Stimulated activated CD4-positive, alpha-beta T cell treated with anti-CD3 and anti-CD28 coated beads, Interleukin-1b, Interleukin-23, amount 100 ng/mL, for 48 hours (primary cell): ENCODE results near the gene MMADHC.
"Not testable (repeated sequence)": the region's sequence is repeated elsewhere in the genome, so short reads cannot be mapped to it uniquely, and the experiment has no call there.

Experiments used
- DNase-seq: peaks from one replicate; pipeline ENCODE4 v3.0.0-alpha.2; 2020

MMADHC gene

DNA sequence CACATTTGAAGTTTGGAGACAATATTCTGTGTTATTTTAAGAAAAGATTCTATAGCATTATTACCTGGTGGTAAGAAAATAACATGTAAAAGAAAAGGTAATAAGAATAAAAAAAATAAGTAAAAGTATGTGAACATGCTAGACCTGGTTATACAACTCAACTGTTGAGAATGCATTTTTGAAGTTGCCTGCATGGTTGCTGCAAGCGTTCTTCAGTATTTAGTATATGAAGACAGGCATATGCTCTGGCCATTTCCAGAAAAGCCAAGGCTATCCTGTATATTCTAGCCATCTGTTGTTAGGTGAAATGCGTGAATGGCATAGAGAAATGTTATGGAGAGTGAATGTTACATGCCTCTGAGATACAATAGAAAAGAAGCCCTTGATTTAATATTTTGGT, 6.8 kb upstream of the MMADHC start:
- no peak for DNase-seq

DNA sequence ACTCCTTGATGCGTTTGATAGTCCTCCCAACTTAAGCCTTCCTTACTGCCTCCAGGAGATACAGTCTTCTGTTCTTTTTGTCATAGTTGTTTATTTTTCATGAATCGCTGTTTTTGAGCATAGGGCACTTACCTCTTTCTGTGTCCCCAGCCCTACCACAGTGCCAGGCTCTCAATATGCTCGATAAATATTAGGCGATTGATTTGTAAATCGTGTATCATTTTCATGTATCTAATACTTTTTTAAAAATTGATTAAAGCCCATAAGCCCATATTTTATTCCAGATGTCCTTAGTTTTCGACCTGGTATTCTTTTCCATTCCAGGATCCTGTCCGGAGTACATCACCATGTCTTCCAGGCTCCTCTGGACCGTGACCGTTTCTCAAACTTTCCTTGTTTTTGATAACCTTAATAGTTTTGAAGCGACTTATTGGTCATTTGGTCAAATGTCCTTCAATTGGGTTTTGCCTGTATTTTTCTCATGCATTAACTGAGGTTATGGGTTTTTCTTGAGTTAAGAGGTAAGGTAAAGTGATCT, 444 bp upstream of the MMADHC start:
- no peak for DNase-seq

DNA sequence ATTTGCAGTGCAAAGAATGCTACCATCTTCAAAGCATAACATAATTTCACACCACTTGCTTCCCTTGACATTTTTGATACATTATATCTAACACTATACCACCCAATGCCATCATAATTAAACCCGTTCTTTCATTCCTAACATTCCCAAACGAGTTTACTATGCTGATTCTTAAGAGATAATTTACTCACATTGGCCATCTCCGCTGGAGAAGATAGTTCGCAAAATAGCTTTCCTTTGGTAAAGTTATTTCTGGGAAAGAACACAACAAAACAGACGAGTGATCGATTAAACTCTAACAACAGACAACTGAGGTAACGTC, 716 bp downstream of the MMADHC start:
- no peak for DNase-seq

DNA sequence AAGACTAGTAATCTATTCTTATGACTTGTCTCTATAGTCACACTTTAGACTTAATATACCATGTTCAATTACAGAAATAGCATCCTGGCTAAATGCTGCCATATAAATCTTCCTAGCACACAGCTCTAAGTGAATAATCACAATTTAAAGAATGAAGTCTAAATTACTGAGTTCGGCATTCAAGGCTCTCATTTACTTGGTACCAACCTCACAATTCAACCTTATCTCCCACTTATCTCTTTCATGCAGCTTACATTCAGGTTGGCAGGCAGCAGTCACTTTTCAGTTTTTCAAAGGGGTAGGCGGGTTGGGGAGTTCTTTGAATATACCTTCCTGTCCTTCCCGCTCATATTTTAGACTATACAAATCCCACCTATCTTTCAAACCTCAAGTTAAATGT, 1.5 kb downstream of the MMADHC start:
- no peak for DNase-seq

DNA sequence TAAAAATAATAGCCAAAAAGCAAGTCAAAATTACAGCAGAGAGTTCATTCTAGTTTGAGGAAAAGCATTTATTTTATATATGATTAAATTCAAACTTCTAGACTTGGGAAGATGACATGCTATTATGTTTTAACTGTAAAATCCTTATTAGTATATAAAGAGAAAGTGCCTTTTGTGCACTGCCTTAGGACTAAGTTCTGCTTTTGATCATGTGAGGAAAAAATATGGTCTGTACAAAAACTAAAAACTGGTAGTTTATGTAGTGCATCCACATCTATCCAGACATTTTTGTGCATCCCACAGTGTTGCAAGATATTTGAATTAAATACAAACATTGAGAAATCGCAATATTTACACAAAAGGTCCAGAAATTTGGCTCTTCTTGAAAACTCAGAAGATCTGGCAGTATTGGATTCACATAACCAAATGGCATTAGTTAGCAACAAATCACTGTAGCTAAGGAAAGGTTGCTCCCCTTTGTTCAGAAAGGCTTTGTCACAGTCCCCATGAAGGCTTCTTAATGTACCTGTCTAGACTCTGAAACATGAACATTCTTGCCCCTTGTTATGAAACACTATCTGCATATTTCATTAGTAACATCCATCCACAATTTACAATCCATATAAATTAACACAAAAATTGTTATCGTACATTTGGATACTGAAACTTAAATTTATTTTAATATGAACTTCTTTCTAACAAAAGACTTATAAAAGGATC, 2.2 kb downstream of the MMADHC start:
- no peak for DNase-seq

DNA sequence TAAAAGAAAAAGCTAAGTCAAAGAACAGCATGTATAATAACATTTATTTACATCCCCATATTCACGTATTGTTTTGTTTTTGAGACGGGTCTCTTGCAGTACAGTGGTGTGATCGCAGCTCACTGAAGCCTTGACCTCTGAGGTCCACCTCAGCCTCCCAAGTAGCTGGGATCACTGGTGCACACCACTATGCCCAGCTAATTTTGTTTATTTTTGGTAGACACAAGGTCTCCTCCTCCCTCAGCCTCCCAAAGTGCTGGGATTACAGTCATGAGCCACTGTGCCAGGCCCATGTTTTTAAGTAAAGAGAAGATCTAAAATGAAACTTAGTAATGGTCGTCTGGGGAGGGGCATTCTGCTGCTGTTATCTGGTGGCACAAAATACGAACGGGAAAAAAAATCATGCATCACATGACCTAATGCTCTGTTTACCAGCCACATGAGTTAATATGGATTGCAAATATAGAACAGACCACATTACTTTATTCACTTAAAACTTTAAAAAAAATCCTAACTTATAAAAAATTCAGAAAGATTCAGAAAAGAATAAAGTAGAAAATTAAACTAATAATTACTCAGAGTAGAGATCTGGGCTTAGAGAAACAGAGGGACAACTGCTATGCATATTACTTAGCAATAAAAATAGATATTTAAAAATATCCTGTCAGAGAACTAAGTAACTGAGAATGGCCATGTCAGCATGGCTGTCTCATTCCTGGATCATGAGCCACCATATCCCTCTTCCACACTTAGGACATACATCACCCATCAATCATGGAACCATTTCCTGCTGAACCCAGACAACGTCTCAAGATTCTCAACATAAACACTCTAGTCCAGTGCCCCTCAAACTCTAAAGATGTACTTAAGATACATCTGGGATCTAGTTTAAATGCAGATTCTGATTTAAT, 7.3 kb downstream of the MMADHC start:
- DNase-seq, result no peak

DNA sequence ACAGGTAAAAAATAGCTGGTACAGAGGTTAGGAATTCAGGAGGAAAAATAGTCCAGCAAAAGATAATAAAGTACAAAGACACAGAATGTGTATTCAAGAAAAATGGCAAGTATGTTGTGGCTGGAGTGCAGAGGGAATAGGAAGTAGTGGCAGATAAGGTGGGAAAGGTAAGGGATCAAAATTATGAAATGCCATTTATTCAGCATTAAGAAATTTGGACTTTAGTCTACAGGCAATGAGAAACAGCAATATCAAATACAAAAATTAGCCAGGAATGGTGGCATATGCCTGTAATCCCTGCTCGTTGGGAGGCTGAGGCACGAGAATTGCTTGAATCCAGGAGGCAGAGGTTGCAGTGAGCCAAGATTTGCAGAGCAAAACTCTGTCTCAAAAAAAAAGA, 10.3 kb downstream of the MMADHC start:
- DNase-seq, result no peak

DNA sequence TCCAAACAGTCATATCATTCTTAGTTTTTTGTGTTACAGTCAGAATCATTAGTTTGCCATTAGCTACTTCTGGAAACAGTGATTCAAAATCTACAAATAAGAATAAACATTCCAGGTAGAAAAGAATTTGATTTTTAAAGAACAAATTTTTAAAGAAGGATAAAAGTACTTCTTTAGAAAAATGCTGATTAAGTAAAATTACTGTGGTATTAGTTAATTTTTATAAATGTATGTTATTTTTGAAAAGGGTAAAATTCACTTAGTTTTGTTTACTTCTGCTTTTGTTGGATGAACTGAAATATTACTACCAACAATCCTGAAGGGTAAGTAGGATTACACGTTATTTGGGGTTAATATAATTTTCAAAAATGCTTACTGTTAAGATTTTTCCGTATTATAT, 11.8 kb downstream of the MMADHC start:
- no peak for DNase-seq

DNA sequence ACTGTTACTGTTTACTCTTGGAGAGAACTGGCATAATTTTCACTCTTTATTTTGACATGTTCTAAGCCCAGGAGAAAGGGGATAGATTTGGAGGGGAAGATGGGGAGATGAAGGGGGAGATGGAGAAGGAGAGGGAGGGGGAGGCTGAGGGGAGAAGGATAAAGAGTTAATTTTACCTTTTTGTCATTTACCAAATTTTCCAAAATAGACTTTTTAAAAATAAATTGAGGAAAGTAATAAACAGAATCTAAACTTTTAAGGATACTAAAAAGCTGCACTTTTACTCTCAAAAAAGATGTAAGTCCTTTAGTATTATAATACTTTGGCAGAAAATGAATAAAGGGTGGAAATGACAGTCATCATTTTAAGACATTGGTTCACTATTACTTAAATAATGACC, 12.3 kb downstream of the MMADHC start:
- DNase-seq, result no peak

DNA sequence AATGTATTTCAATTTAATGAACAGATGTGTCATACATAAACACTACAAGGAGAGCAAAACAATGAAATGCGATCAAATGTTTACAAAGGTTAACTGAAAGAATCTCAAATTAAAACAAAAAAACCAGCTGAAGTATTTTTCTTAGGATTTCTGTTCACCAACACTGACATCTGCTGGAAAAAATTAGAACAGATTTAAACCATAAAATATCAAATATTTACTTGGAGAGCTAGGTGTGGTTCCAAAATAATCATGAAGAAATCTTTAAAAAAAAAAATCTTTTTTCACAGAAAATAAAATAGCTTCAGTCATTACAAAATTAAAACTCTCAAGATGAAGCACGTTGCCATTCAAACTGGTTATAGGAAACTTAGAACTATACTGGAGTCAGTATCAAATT, 13.8 kb downstream of the MMADHC start:
- no peak for DNase-seq

DNA sequence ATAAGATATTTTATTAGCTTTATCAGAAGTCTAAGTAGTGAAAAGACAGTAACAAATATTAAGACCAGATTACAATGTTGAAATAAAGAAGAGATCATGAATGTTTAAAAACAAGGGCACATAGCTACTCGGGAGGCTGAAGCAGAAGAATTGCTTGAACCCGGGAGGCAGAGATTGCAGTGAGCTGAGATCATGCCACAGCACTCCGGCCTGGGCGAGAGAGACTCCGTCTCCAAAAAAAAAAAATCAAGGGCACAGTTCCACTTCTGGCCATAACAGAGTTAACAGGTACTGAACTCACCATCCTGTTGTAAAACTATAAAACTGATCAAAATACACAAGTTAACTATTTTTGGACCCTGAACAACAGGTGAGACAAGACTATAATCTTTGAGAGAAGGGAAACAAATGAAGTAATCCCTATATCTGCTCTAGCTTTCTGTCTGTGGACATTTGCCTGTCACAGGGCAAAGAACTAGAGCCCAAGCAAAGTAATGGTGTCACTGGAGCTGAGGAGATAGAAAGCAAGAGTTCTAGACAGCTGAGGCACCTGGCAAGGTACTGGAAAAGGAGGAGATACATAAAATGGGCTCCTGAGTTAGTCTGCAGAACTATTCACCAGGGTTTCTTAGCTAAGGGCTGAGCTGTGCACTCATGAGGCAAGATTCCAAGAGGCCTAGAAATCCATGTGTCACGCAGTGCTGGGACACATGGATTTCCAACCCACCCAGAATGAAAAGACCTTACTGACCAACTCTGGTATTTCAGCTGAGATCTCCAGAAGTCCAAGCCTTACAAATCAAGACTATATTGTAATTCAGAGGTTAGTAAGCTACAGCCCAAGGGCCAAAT, 15.2 kb downstream of the MMADHC start:
- no peak for DNase-seq

DNA sequence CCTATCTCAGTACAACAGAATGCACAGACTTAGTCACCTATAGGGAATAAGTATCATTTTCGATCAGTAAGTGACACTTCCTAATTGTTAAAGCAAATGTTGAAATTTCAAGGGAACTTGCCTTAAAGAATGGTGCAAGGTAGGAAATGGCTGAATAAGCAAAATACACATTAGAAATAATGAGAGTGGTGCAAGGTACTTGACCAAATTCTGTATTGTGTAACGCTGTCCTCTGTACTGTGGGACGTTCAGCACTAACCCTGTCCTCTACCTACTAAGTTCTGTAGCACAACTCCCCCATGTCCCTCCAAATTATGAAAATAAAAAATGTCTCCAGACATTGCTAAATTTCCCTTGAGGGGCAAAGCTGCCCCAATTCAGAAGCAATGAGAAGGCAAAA, 19.4 kb downstream of the MMADHC start:
- no peak for DNase-seq

DNA sequence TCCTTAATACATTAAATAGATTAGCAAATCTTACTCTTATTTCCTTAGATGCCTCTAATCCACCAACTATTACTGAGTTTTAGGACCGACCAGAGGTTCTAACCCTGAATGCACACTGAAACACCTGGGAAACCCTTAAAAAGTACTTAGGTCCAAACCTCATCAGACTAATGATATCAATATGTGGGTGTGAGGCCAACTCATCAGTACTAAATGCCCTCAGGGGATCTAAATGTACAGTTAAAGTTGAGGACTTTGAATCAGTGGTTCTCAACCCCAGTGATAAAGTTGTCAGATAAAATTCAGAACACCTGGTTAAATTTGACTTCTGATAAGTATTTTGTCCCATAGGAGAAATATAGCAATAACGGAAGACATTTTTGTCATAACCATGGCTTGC, 20.9 kb downstream of the MMADHC start:
- no peak for DNase-seq

DNA sequence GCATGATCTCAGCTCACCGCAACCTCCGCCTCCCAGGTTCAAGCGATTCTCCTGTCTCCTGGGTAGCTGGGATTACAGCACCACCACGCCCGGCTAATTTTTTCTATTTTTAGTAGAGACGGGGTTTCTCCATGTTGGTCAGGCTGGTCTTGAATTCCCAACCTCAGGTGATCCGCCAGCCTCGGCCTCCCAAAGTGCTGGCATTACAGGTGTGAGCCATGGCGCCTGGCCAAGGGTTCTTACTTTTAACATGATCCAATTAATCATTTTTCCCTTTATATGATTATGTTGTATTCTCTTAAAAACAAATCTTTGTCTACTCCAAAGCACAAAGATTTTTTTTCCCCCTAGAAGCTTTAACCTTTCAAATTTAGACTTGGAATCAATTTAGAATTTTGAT, 21.9 kb downstream of the MMADHC start:
- DNase-seq, result not testable (repeated sequence)

DNA sequence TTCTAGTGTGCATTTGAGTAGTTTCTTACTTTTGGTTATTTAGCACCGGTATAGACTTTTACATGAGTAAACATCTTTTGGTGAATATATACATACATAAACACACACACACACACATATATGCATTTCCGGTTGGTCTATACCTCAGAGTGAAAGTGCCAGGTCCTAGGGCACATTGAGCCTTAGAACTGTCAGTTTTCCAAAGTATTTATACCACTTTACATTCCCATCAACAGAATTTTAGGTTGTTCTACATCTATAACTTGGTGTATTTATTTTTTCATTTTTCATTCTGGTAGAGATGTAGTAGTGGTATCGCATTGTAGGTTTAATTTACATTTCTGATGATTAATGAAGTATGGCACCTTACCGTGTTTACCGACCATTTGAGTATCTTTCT, 22.6 kb downstream of the MMADHC start:
- DNase-seq, result no peak

DNA sequence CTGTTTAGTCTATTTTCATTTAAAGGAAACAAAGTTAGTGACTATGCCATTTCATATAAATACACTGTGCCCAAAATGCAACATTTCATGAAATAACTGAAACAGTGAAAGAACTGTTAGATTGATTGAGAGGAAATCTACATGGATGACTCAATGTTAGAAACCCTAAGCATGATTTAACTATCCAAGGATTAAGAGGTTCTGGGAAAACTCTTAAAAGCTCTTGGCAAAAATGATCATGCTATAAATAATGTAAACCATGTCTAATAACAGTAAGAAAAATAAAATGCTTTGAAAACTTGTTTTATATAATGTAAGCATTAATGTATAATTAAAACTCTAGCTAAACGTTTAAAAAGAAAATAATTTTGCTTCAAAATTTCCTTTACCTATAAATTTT, 23.5 kb downstream of the MMADHC start:
- DNase-seq, result no peak

DNA sequence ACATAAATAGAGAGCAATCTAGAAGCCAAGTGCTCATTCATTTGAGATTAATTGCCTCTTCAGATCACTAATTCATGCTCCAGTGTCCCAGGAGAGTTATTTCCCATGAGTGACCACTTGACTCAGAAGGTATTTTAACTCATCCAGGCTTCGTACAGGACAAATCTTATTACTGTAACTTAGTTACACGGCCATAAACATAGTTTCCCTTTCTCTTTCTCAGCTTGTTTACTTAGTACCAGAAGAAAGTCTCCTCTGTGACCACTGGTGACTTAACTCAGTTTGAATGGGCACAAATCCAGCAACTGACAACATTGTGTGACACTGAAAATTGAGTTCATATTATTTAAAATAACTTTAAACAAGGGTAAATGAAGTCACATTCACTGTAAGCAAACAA, 25.3 kb downstream of the MMADHC start:
- DNase-seq, result no peak

DNA sequence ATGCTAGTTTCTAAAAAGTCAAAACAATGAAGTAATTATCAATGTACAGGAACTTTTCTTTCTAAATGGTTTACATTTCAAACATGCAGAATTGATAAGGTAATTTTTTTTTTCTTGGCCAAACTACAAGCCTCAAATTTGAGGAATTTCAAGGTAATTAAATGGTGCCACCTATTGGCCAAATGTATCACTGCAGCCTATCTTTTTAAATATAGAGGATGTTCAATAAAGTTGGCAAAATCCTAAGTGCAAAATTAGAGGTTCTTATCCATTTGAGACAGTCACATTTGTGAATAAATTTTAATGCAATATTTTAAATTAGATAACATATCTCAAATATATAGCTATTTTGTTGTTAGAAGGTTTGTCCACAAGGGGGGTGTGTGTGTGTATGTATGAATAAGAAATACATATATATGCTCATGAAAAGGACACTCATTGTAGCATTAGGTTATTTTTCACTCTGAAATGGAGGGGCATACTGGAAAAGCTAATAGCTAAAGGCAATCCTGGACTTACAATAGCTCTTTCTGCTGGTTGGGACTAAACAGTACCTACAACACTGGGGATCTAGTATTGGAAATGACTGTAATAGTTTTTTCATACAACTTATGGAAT, 26.2 kb downstream of the MMADHC start:
- DNase-seq, result no peak

DNA sequence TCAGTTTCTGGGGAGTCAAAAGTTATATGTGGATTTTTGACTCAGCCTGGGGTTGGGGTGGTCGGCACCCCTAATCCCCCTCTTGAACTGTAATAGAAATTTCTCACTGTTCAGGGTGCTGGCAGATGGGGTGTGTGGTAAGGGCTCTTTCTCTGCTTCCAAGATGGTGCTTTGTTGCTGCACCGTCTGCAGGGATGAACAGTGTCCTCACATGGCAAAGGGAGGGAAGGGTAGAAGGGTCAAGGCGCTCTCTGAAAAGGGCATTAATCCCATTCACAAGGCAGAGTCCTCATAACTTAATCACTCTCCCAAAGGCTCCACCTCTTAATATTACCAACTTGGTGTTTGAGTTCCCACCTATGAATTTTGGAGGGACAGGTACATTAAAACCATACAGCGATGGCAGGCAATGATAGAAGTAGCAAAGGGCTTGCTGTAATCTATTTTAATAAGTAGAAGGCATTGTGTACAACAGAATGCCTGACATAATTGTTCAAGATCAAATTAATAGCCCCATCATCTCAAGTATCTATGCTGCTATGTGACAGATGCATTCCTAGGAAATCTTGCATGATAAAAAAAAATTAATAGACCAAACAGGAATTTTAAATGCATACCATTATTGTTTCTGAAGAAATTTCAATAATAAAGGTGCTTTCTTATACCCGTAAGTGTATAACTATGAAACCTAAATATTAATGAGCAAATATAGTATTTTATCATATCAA, 28.1 kb downstream of the MMADHC start:
- no peak for DNase-seq

DNA sequence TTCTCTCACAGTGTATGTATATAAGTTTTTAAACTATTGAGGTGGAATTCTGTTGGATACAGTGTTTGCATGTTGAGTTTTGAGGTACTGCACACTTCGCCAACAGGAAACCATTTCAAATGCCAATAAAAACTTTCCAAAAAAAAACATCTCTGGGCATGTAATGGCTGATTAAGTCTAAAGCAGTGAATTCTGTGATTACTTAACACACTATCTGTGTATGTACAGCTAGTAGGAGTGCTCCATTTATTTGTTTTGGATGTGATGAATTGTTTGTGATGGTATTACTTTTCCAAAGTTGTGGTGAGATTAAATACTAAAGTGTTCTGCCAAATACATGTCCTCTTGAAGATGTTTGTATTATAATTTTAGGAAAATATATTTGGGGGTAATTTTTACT, 31.1 kb downstream of the MMADHC start:
- DNase-seq, result no peak

DNA sequence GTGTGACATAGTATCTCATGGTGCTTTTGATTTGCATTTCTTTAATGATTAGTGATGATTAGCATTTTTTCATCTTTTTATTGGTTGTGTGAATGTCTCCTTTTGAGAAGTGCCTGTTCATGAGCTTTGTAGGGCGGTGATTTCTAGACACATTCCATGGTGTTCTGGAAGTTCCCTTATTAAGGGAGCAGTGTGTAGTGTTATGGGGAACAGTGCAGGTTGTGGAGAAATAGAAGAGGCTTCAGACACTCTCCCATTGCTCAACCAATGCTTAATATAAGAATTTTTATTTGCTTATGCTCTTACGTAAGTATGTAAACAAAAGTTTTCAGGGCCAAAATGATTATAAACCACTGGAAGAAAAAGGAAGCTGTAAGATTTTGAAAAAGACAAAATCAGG, 34.7 kb downstream of the MMADHC start:
- no peak for DNase-seq

DNA sequence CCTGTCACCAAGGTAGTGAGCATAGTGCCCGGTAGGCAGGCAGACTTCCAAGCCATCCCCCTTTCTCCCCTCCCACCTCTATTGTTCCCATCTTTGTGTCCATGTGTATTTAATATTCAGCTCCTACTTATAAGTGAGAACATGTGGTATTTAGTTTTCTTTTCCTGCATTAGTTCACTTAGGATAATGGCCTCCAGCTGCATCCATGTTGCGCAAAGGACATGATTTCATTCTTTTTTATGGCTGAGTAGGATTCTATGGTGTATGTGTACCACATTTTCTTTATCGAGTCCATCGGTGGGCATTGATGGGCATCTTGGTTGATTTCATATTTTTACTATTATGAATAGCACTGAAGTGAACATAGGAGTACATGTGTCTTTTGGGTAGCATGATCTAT, 35.3 kb downstream of the MMADHC start:
- no peak for DNase-seq
